ENCODE data around the gene POSTN.

The POSTN gene

DNA sequence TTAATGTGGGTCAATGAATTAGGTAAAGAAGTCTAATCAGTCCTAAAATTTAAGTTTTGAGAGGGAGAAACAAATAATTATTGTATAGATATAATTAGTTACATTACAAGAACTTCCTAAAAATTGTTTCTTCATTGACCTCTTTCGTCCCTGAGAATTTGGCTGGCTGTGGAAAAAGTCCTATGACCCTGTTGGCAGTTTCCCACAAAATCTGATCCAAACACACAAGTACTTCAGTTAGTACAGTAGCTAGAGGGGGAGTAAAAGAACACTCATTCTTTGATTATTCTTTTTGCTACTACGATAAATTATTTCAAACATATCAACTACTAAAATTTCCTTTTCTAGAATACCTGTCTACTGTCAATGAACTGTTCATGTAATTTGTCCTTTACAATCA is 11.3 kb downstream of the POSTN start:
- TF ChIP-seq, protein P1, sequence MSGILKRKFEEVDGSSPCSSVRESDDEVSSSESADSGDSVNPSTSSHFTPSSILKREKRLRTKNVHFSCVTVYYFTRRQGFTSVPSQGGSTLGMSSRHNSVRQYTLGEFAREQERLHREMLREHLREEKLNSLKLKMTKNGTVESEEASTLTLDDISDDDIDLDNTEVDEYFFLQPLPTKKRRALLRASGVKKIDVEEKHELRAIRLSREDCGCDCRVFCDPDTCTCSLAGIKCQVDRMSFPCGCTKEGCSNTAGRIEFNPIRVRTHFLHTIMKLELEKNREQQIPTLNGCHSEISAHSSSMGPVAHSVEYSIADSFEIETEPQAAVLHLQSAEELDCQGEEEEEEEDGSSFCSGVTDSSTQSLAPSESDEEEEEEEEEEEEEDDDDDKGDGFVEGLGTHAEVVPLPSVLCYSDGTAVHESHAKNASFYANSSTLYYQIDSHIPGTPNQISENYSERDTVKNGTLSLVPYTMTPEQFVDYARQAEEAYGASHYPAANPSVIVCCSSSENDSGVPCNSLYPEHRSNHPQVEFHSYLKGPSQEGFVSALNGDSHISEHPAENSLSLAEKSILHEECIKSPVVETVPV (CRISPR knock-in tag; IDR thresholded peaks at IDR 0.05), result no peak
- TF ChIP-seq RARB (CRISPR knock-in tag; IDR thresholded peaks at IDR 0.05) (no peak), OSR1 (CRISPR knock-in tag; IDR thresholded peaks at IDR 0.05) (no peak), ZNF8 (CRISPR knock-in tag; IDR thresholded peaks at IDR 0.05) (no peak), ZNF70 (CRISPR knock-in tag; IDR thresholded peaks at IDR 0.05) (no peak), ISL1 (CRISPR knock-in tag; IDR thresholded peaks at IDR 0.05) (no peak), SNAI2 (CRISPR knock-in tag; IDR thresholded peaks at IDR 0.05) (no peak), ARNTL (CRISPR knock-in tag; IDR thresholded peaks at IDR 0.05; ENCODE audit: borderline replicate concordance, low read depth) (no peak), ZFP30 (CRISPR knock-in tag; IDR thresholded peaks at IDR 0.05) (no peak), GLIS3 (CRISPR knock-in tag; IDR thresholded peaks at IDR 0.05) (no peak), BACH2 (CRISPR knock-in tag; IDR thresholded peaks at IDR 0.05; ENCODE audit: borderline replicate concordance) (no peak), PPARA (CRISPR knock-in tag; IDR thresholded peaks at IDR 0.05; ENCODE audit: borderline replicate concordance) (no peak), ZNF565 (CRISPR knock-in tag; conservative IDR thresholded peaks at IDR 0.05; ENCODE audit: low read depth) (no peak), ESRRG (CRISPR knock-in tag; IDR thresholded peaks at IDR 0.05) (no peak), ZC3H10 (CRISPR knock-in tag; IDR thresholded peaks at IDR 0.05) (no peak)
- TF ChIP-seq, protein P2, sequence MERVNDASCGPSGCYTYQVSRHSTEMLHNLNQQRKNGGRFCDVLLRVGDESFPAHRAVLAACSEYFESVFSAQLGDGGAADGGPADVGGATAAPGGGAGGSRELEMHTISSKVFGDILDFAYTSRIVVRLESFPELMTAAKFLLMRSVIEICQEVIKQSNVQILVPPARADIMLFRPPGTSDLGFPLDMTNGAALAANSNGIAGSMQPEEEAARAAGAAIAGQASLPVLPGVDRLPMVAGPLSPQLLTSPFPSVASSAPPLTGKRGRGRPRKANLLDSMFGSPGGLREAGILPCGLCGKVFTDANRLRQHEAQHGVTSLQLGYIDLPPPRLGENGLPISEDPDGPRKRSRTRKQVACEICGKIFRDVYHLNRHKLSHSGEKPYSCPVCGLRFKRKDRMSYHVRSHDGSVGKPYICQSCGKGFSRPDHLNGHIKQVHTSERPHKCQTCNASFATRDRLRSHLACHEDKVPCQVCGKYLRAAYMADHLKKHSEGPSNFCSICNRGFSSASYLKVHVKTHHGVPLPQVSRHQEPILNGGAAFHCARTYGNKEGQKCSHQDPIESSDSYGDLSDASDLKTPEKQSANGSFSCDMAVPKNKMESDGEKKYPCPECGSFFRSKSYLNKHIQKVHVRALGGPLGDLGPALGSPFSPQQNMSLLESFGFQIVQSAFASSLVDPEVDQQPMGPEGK (CRISPR knock-in tag; IDR thresholded peaks at IDR 0.05; ENCODE audit: borderline replicate concordance), result no peak
- TF ChIP-seq, protein P3, sequence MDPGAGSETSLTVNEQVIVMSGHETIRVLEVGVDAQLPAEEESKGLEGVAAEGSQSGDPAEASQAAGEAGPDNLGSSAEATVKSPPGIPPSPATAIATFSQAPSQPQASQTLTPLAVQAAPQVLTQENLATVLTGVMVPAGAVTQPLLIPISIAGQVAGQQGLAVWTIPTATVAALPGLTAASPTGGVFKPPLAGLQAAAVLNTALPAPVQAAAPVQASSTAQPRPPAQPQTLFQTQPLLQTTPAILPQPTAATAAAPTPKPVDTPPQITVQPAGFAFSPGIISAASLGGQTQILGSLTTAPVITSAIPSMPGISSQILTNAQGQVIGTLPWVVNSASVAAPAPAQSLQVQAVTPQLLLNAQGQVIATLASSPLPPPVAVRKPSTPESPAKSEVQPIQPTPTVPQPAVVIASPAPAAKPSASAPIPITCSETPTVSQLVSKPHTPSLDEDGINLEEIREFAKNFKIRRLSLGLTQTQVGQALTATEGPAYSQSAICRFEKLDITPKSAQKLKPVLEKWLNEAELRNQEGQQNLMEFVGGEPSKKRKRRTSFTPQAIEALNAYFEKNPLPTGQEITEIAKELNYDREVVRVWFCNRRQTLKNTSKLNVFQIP (CRISPR knock-in tag; IDR thresholded peaks at IDR 0.05; ENCODE audit: borderline replicate concordance, low read depth), result no peak
- TF ChIP-seq, protein P4, sequence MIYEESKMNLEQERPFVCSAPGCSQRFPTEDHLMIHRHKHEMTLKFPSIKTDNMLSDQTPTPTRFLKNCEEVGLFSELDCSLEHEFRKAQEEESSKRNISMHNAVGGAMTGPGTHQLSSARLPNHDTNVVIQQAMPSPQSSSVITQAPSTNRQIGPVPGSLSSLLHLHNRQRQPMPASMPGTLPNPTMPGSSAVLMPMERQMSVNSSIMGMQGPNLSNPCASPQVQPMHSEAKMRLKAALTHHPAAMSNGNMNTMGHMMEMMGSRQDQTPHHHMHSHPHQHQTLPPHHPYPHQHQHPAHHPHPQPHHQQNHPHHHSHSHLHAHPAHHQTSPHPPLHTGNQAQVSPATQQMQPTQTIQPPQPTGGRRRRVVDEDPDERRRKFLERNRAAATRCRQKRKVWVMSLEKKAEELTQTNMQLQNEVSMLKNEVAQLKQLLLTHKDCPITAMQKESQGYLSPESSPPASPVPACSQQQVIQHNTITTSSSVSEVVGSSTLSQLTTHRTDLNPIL (CRISPR knock-in tag; IDR thresholded peaks at IDR 0.05; ENCODE audit: low read depth), result no peak
- no peak for ATAC-seq

DNA sequence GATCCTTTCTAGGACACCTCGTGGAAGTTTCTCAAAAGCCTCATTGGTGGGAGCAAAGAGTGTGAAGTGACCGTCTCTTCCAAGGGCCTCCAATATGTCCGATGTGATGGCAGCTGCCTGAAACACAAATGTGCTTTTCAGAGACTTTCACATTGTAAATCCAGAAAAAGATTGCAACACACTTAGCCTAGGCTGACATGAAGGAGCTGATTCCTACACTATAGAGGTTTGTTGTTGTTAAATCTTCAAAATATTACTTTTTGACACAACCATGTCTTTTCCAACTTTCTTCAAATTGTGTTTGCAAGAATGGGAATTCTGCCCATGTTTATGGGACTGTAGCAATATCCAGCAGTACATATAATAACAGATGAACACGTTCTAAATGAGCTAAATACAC is 12.4 kb downstream of the POSTN start:
- ATAC-seq, result no peak
- TF ChIP-seq, protein P2 (CRISPR knock-in tag; IDR thresholded peaks at IDR 0.05; ENCODE audit: borderline replicate concordance), result no peak
- TF ChIP-seq, protein P3 (CRISPR knock-in tag; IDR thresholded peaks at IDR 0.05; ENCODE audit: borderline replicate concordance, low read depth), result no peak
- TF ChIP-seq CSDC2 (CRISPR knock-in tag; IDR thresholded peaks at IDR 0.05) (no peak), PPARA (CRISPR knock-in tag; IDR thresholded peaks at IDR 0.05; ENCODE audit: borderline replicate concordance) (no peak), ZNF565 (CRISPR knock-in tag; conservative IDR thresholded peaks at IDR 0.05; ENCODE audit: low read depth) (no peak), ZNF8 (CRISPR knock-in tag; IDR thresholded peaks at IDR 0.05) (no peak), TOX (CRISPR knock-in tag; IDR thresholded peaks at IDR 0.05; ENCODE audit: borderline replicate concordance) (no peak), TCF4 (CRISPR knock-in tag; IDR thresholded peaks at IDR 0.05; ENCODE audit: borderline replicate concordance) (no peak), ZFP3 (CRISPR knock-in tag; IDR thresholded peaks at IDR 0.05) (no peak), BACH2 (CRISPR knock-in tag; IDR thresholded peaks at IDR 0.05; ENCODE audit: borderline replicate concordance) (no peak), GLIS3 (CRISPR knock-in tag; IDR thresholded peaks at IDR 0.05) (no peak)
- TF ChIP-seq, protein P5, sequence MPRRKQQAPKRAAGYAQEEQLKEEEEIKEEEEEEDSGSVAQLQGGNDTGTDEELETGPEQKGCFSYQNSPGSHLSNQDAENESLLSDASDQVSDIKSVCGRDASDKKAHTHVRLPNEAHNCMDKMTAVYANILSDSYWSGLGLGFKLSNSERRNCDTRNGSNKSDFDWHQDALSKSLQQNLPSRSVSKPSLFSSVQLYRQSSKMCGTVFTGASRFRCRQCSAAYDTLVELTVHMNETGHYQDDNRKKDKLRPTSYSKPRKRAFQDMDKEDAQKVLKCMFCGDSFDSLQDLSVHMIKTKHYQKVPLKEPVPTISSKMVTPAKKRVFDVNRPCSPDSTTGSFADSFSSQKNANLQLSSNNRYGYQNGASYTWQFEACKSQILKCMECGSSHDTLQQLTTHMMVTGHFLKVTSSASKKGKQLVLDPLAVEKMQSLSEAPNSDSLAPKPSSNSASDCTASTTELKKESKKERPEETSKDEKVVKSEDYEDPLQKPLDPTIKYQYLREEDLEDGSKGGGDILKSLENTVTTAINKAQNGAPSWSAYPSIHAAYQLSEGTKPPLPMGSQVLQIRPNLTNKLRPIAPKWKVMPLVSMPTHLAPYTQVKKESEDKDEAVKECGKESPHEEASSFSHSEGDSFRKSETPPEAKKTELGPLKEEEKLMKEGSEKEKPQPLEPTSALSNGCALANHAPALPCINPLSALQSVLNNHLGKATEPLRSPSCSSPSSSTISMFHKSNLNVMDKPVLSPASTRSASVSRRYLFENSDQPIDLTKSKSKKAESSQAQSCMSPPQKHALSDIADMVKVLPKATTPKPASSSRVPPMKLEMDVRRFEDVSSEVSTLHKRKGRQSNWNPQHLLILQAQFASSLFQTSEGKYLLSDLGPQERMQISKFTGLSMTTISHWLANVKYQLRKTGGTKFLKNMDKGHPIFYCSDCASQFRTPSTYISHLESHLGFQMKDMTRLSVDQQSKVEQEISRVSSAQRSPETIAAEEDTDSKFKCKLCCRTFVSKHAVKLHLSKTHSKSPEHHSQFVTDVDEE (CRISPR knock-in tag; IDR thresholded peaks at IDR 0.05), result no peak
- TF ChIP-seq, protein P1 (CRISPR knock-in tag; IDR thresholded peaks at IDR 0.05), result no peak
